Astrocyte (in vitro differentiated cells and primary cell): ENCODE results near the gene GRAMD4.

Experiments used
- EZH2 ChIP-seq: IDR thresholded peaks from 2 replicates; pipeline ENCODE4 v1.6.1; 2012; ENCODE audit warnings: mild to moderate bottlenecking, low read length, inconsistent platforms; ENCODE audit not compliant: insufficient read depth
- TF ChIP-seq, protein P1 (sequence below): IDR thresholded peaks from 2 replicates; pipeline ENCODE4 v1.5.1; 2011; ENCODE audit warnings: low read depth, mild to moderate bottlenecking, inconsistent platforms, low read length, moderate library complexity; ENCODE audit not compliant: insufficient read depth

DNA sequence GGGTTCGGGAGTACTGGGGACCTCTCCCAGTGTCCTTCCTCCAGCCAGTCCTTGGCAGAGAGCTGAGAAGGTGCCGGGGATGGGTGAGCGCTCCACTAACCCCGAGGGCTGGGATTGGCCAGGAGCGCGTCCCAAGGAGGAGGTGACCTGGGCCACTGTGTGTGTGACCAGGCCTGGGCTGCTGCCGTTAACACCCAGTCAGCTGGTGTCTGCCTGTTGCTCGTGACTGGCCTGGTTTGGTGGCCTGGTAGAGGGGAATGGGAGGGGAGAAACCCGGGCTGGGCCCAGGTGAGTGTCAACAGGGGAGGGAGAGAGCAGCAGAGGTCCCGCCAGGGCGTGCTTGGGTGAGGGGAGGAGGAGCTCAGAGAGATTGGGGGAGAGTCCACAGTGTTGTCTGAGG lies 29.9 kb upstream of the GRAMD4 start:
- TF ChIP-seq, protein P1, sequence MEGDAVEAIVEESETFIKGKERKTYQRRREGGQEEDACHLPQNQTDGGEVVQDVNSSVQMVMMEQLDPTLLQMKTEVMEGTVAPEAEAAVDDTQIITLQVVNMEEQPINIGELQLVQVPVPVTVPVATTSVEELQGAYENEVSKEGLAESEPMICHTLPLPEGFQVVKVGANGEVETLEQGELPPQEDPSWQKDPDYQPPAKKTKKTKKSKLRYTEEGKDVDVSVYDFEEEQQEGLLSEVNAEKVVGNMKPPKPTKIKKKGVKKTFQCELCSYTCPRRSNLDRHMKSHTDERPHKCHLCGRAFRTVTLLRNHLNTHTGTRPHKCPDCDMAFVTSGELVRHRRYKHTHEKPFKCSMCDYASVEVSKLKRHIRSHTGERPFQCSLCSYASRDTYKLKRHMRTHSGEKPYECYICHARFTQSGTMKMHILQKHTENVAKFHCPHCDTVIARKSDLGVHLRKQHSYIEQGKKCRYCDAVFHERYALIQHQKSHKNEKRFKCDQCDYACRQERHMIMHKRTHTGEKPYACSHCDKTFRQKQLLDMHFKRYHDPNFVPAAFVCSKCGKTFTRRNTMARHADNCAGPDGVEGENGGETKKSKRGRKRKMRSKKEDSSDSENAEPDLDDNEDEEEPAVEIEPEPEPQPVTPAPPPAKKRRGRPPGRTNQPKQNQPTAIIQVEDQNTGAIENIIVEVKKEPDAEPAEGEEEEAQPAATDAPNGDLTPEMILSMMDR = no peak
- TF ChIP-seq EZH2 = no peak
